Right lobe of liver (tissue), 6 donors: ENCODE results near the gene SP5. TPM values are rescaled to one million over a fixed set of nuclear protein-coding genes. Genes with fewer than 3 reads are reported as not detected.

ENCODE experiments used
- ATAC-seq, 4 donors: fragments of 200-7000 bp; cut with Tn5 transposase; one replicate each; pipeline ENCODE4 v1.9.1; 2020; ENCODE audit warnings: mild to moderate bottlenecking in 4 of 4, moderate library complexity in 4 of 4
- DNase-seq, 3 donors: peaks; one replicate each; pipeline ENCODE4 v3.0.0-alpha.2; 2020
- H3K27ac ChIP-seq, 3 donors: fragments of 200-600 bp; one replicate each; pipeline ENCODE4 v1.8.0; 2022
- H3K27me3 ChIP-seq, 2 donors: fragments of 200-600 bp; one replicate each; pipeline ENCODE4 v1.8.0; 2022
- H3K36me3 ChIP-seq, 4 donors: fragments of 200-600 bp; sonication (generic) in 1 of 4; one replicate each; pipeline versions ENCODE4 v1.5.1 to v1.8.0; 2017 to 2022; ENCODE audit warnings: control low read depth in 1 of 4
- H3K4me1 ChIP-seq, 4 donors: fragments of 200-600 bp; sonication (generic) in 1 of 4; one replicate each; pipeline versions ENCODE4 v1.5.1 to v1.8.0; 2017 to 2022; ENCODE audit warnings: control low read depth in 1 of 4
- H3K4me3 ChIP-seq, 3 donors: fragments of 200-600 bp; one replicate each; pipeline ENCODE4 v1.8.0; 2022
- H3K9me3 ChIP-seq, 4 donors: fragments of 200-600 bp; sonication (generic) in 1 of 4; one replicate each; pipeline versions ENCODE4 v1.5.1 to v1.8.0; 2017 to 2022; ENCODE audit warnings: control low read depth in 1 of 4
- CTCF ChIP-seq, 4 donors: fragments of 200-600 bp in 3 of 4; fragments of 450-650 bp in 1 of 4; IDR thresholded peaks; one replicate each; pipeline versions ENCODE4 v1.5.1 to v1.8.0; 2016 to 2022; ENCODE audit warnings: antibody characterized with exemption in 4 of 4, mild to moderate bottlenecking in 2 of 4
- POLR2A ChIP-seq: fragments of 450-650 bp; IDR thresholded peaks from one replicate; pipeline ENCODE4 v1.6.1; 2017; ENCODE audit warnings: antibody characterized with exemption, mild to moderate bottlenecking
- WGBS: methylation state at CpG from one replicate; pipeline ENCODE4 v1.1.6; 2018; ENCODE audit warnings: low coverage, low lambda C conversion rate; ENCODE audit not compliant: insufficient coverage; ENCODE audit errors: missing lambda C conversion rate; 5-methylcytosine and 5-hydroxymethylcytosine counted together
- intact Hi-C, 2 donors: fragments of 100-400 bp; cut with DNase I; formaldehyde crosslinking; loops; one replicate each; pipeline versions ENCODE4 v1.11.2 to v1.14.1; 2022
- small RNA-seq, 2 experiments: library from RNA; depleted of rRNA; stranded (forward); fragments of <200 nt; gene quantifications; one replicate each; pipeline ENCODE3, GENCODE V24; 2016
- total RNA-seq, 6 experiments: library from RNA; depleted of rRNA in 2 of 6; stranded (reverse); fragments of >200 nt in 2 of 6; fragmentation: NEBNext Ultra II Directional in 3 of 6; extraction: Animal tissue kit (Norgen Biotek cat#: 25700) in 3 of 6; gene quantifications; one replicate each; pipeline versions ENCODE4 v1.1.0 to v1.2.4, GENCODE V29; 2016 to 2023
- donor health status: DM: no; HTN: yes; CAD: no.
- donor health status: DM: no; HTN: no; CAD: no.
- donor health status: DM: no; HTN: no; CAD: no.
- donor health status: DM: no; HTN: yes; CAD: no.
- donor health status: DM: no; HTN: yes; CAD: no.

Gene SP5
- total RNA-seq, 6 experiments from 2014 or later: 1.4 to 16.0 (median 1.9) TPM

- no peak overlapping the region for H3K27ac ChIP-seq
- H3K9me3 ChIP-seq: no peaks in the 10 kb centered on the region
- H3K36me3 ChIP-seq: no peaks in the 10 kb centered on the region
- no peaks in the 10 kb centered on the region for H3K27me3 ChIP-seq
- WGBS: 56% methylated on average over 2 of the region's 2 CpGs
- no peak for DNase-seq
- ATAC-seq: no peak
- TF ChIP-seq CTCF (IDR thresholded peaks at IDR 0.05) (no peak), POLR2A (no peak)
- H3K4me1 ChIP-seq: peaks cover 0 to 11% (median 0%) of the 10 kb centered on the region in 4 donors
- intact Hi-C loops: no loop called here
- no peak overlapping the region for H3K4me3 ChIP-seq
Measured at GRCh38 chr2:170764880-170765261, 49.7 kb downstream of the SP5 start.

GRCh38 chr2:170766693-170767092 lies 51.6 kb downstream of the SP5 start:
- ATAC-seq: no peak
- DNase-seq: no peak
- TF ChIP-seq POLR2A (no peak), CTCF (IDR thresholded peaks at IDR 0.05) (no peak)
- H3K27ac ChIP-seq: no peak overlapping the region
- H3K4me3 ChIP-seq: no peak overlapping the region
- H3K36me3 ChIP-seq: no peaks in the 10 kb centered on the region
- peaks cover 0 to 14% (median 0%) of the 10 kb centered on the region in 4 donors for H3K4me1 ChIP-seq
- intact Hi-C loops: no loop called here
- H3K9me3 ChIP-seq: no peaks in the 10 kb centered on the region
- H3K27me3 ChIP-seq: no peaks in the 10 kb centered on the region
- 26% methylated on average over 4 of the region's 4 CpGs for WGBS

Small RNA genes within 50 kb of the gene (small RNA-seq; reads per million reads assigned to genes)
- gene RF02271: 0 reads per million in 2 experiments

Other genes with a start within 250 kb of the SP5 start
- gene ERICH2, start 55.0 kb downstream of the SP5 start, total RNA-seq: 1 to 10 TPM in 2 of 6 experiments, under 1 TPM in 1, not detected in 3; 0.53 to 1.2 (median 1.1) TPM
- not detected for gene GAD1, start 101.5 kb downstream of the SP5 start, total RNA-seq
- 10 to 100 TPM; 32.8 to 47.6 (median 37.6) TPM for gene GORASP2, start 213.9 kb downstream of the SP5 start, total RNA-seq